Measurements from ENCODE around the gene DTYMK. TPM values are rescaled to one million over a fixed set of nuclear protein-coding genes. Genes with fewer than 3 reads are reported as not detected.

DTYMK gene
- total and polyA plus RNA-seq, 2 of the 8 experiments (the other 6 are each of a cell fraction or from before 2014, with no cell fraction given): 58.3 to 69.9 TPM

- Histone ChIP-seq H3K14ac (ENCODE audit: insufficient read length) (no peak overlapping the region), H3K27ac (ENCODE audit: low read depth, low read length) (no peak overlapping the region), H3K79me1 (ENCODE audit: low read depth, low read length) (no peaks in the 10 kb centered on the region; the same call in 1 of the 2 replicates), H2BK12ac (ENCODE audit: low read depth, low read length) (no peak overlapping the region), H3K56ac (replicated peaks; ENCODE audit: insufficient read length, low read depth, low read length) (no peak overlapping the region), H3K23me2 (ENCODE audit: low read depth, low read length) (no peaks in the 10 kb centered on the region), H2BK15ac (ENCODE audit: low read length) (no peak overlapping the region), H2BK120ac (replicated peaks; ENCODE audit: low read depth, low read length) (no peak overlapping the region), H4K91ac (replicated peaks; ENCODE audit: insufficient read length, low read length) (no peak overlapping the region), H3K23ac (ENCODE audit: insufficient read length) (no peak overlapping the region), H3K79me2 (ENCODE audit: control insufficient read depth in 1 of 2, insufficient read depth in 2 of 2, low read length in 2 of 2) (no peaks in the 10 kb centered on the region), H3K4me1 (replicated peaks in 1 of 4; ENCODE audit: control insufficient read depth in 3 of 4, insufficient read depth in 4 of 4, low read length in 3 of 4) (no peaks in the 10 kb centered on the region), H4K20me1 (replicated peaks in 1 of 2; ENCODE audit: control insufficient read depth in 1 of 2, insufficient read depth in 2 of 2, low read length in 2 of 2) (peaks cover 2 to 14% of the 10 kb centered on the region in 2 experiments), H4K5ac (ENCODE audit: insufficient read length, low read depth, low read length) (no peak overlapping the region), H3K4ac (replicated peaks; ENCODE audit: insufficient read length, low read depth, low read length) (no peak overlapping the region), H3K9ac (replicated peaks in 1 of 4; ENCODE audit: extremely low read depth in 1 of 4, low read depth in 3 of 4, low read length in 3 of 4) (no peak overlapping the region), H3K36me3 (ENCODE audit: control insufficient read depth in 2 of 4, insufficient read depth in 4 of 4, low read length in 3 of 4) (peaks cover 7 to 41% (median 31%) of the 10 kb centered on the region in 4 experiments), H2BK20ac (ENCODE audit: low read length) (no peak overlapping the region), H3K4me3 (ENCODE audit: extremely low read depth in 1 of 4, insufficient read depth in 2 of 4, low read depth in 3 of 4, low read length in 4 of 4) (no peak overlapping the region), H4K8ac (ENCODE audit: extremely low read depth, insufficient read depth, low read length) (peak overlapping the region; percentile 28; the same call in 1 of the 2 replicates), H2AFZ (ENCODE audit: low read length) (no peak overlapping the region), H2AK5ac (ENCODE audit: low read depth, low read length) (no peak overlapping the region), H3K27me3 (replicated peaks in 1 of 4; ENCODE audit: control insufficient read depth in 3 of 4, extremely low read depth in 1 of 4, insufficient read depth in 3 of 4, low read length in 3 of 4) (no peaks in the 10 kb centered on the region), H3K4me2 (ENCODE audit: insufficient read depth in 1 of 2, low read depth in 2 of 2, low read length in 2 of 2) (no peak overlapping the region), H3K18ac (ENCODE audit: extremely low read depth, low read length) (no peak overlapping the region), H3K9me3 (ENCODE audit: insufficient read depth in 2 of 2, low read depth in 1 of 2, low read length in 1 of 2) (no peaks in the 10 kb centered on the region), H2BK5ac (ENCODE audit: low read depth, low read length) (no peak overlapping the region)
- FAIRE-seq (no peak), DNase-seq (ENCODE audit: low read depth in 1 of 2, low spot score in 2 of 2) (no peak)
- ChIA-PET POLR2A (ENCODE audit: partially characterized antibody) (interaction anchor here (1.1 to 6.8 kb wide), 3 partner anchors 13 to 48 kb away, joined by 3 to 60 read pairs (median 6); partner anchors contain the start of gene DTYMK), CTCF (ENCODE audit: partially characterized antibody) (interaction anchor here (0.6 to 1.3 kb wide), 3 partner anchors 10 to 123 kb away, joined by 3 to 4 read pairs (median 3); no protein-coding TSS in a partner anchor)
- WGBS, 2 experiments (ENCODE audit: extremely low coverage in 1 of 2, insufficient coverage in 1 of 2, insufficient read length in 1 of 2, insufficient replicate concordance in 2 of 2, low coverage in 1 of 2, low lambda C conversion rate in 2 of 2, missing lambda C conversion rate in 1 of 2): 88% methylated on average over 18 of the region's 18 CpGs; no CpG with 5 or more reads in 1 of the 2 experiments
- TF ChIP-seq CTBP2 (IDR thresholded peaks at IDR 0.05; ENCODE audit: borderline replicate concordance, insufficient read depth, insufficient read length, low read length) (no peak), TEAD4 (IDR thresholded peaks at IDR 0.05; ENCODE audit: low read depth, low read length) (no peak), SUZ12 (IDR thresholded peaks at IDR 0.05; ENCODE audit: low read length) (no peak), RXRA (IDR thresholded peaks at IDR 0.05; ENCODE audit: insufficient read depth, low read depth, low read length) (no peak), ATF2 (IDR thresholded peaks at IDR 0.05; ENCODE audit: low read length) (no peak), ASH2L (IDR thresholded peaks at IDR 0.05; ENCODE audit: low read length) (no peak), KDM4A (IDR thresholded peaks at IDR 0.05; ENCODE audit: low read depth, low read length, severe bottlenecking) (no peak), POLR2AphosphoS5 (IDR thresholded peaks at IDR 0.05; ENCODE audit: low read depth, low read length) (no peak), HDAC6 (IDR thresholded peaks at IDR 0.05; ENCODE audit: low read depth, low read length) (no peak), HDAC2 (IDR thresholded peaks at IDR 0.05; ENCODE audit: borderline replicate concordance in 1 of 2, low read depth in 2 of 2, low read length in 2 of 2) (no peak), KDM1A (IDR thresholded peaks at IDR 0.05; ENCODE audit: borderline replicate concordance, low read length) (no peak), MAFK (IDR thresholded peaks at IDR 0.05; ENCODE audit: low read depth, low read length) (no peak)
Measured at GRCh38 chr2:241673189-241673663, 13.4 kb downstream of the DTYMK start.
